Measurements from ENCODE around the gene MKX. TPM values are rescaled to one million over a fixed set of nuclear protein-coding genes. Genes with fewer than 3 reads are reported as not detected.

Gene MKX
- total and polyA plus RNA-seq, 4 donors, result 0.57 to 3.0 (median 2.0) TPM; not detected in 1

- no peak for DNase-seq (ENCODE audit: low spot score)
- Histone ChIP-seq H3K4me3 (ENCODE audit: low read depth in 1 of 3, low read length in 3 of 3) (no peak overlapping the region), H3K9ac (ENCODE audit: low read depth in 1 of 2, low read length in 2 of 2) (no peak overlapping the region), H3K4me1 (ENCODE audit: control insufficient read depth in 4 of 4, insufficient read depth in 4 of 4, low read length in 3 of 4) (no peaks in the 10 kb centered on the region), H3K9me3 (ENCODE audit: control insufficient read depth in 4 of 4, low read length in 3 of 4) (no peaks in the 10 kb centered on the region), H3K27me3 (ENCODE audit: control insufficient read depth in 4 of 4, insufficient read depth in 4 of 4, low read length in 3 of 4) (no peaks in the 10 kb centered on the region), H3K36me3 (ENCODE audit: control insufficient read depth in 4 of 4, insufficient read depth in 3 of 4, low read depth in 1 of 4, low read length in 3 of 4) (no peaks in the 10 kb centered on the region), H3K27ac (ENCODE audit: low read depth in 1 of 2, low read length in 2 of 2) (no peak overlapping the region)
- TF ChIP-seq ZBTB33 (IDR thresholded peaks at IDR 0.05), result no peak
- no peak for TF ChIP-seq ATF3 (IDR thresholded peaks at IDR 0.05)
- TF ChIP-seq REST (IDR thresholded peaks at IDR 0.05), result no peak
- no peak for TF ChIP-seq EGR1 (IDR thresholded peaks at IDR 0.05; ENCODE audit: low read depth in 2 of 2)
- TF ChIP-seq SP1 (IDR thresholded peaks at IDR 0.05), result no peak
- TF ChIP-seq JUND (IDR thresholded peaks at IDR 0.05), result no peak
- TF ChIP-seq MAX (IDR thresholded peaks at IDR 0.05), result no peak
- TF ChIP-seq FOXA1 (IDR thresholded peaks at IDR 0.05), result no peak
- no peak for TF ChIP-seq CTCF (IDR thresholded peaks at IDR 0.05; ENCODE audit: low read depth, low read length, missing input control)
- TF ChIP-seq YY1 (IDR thresholded peaks at IDR 0.05), result no peak
- no peak for TF ChIP-seq HNF4A (conservative IDR thresholded peaks at IDR 0.05)
- no peak for TF ChIP-seq RXRA (IDR thresholded peaks at IDR 0.05)
- no peak for TF ChIP-seq FOXA2 (IDR thresholded peaks at IDR 0.05)
- TF ChIP-seq HNF4G (IDR thresholded peaks at IDR 0.05), result no peak
- no peak for TF ChIP-seq TAF1 (conservative IDR thresholded peaks at IDR 0.05)
- TF ChIP-seq GABPA (IDR thresholded peaks at IDR 0.05 in 1 of 2, conservative IDR thresholded peaks at IDR 0.05 in 1 of 2), result no peak
- no peak for TF ChIP-seq RAD21 (IDR thresholded peaks at IDR 0.05)
- 85% methylated on average over 3 of the region's 3 CpGs for WGBS
Measured at GRCh38 chr10:27713941-27714340, 31.7 kb downstream of the MKX start.

GRCh38 chr10:27710014-27710413, 35.6 kb downstream of the MKX start:
- no peaks in the 10 kb centered on the region for H3K4me1 ChIP-seq (ENCODE audit: control insufficient read depth in 4 of 4, insufficient read depth in 4 of 4, low read length in 3 of 4)
- no peak overlapping the region for H3K27ac ChIP-seq (ENCODE audit: low read depth in 1 of 2, low read length in 2 of 2)
- no peak overlapping the region for H3K9ac ChIP-seq (ENCODE audit: low read depth in 1 of 2, low read length in 2 of 2)
- H3K9me3 ChIP-seq (ENCODE audit: control insufficient read depth in 4 of 4, low read length in 3 of 4), result no peaks in the 10 kb centered on the region
- no peaks in the 10 kb centered on the region for H3K27me3 ChIP-seq (ENCODE audit: control insufficient read depth in 4 of 4, insufficient read depth in 4 of 4, low read length in 3 of 4)
- no peaks in the 10 kb centered on the region for H3K36me3 ChIP-seq (ENCODE audit: control insufficient read depth in 4 of 4, insufficient read depth in 3 of 4, low read depth in 1 of 4, low read length in 3 of 4)
- no peak overlapping the region for H3K4me3 ChIP-seq (ENCODE audit: low read depth in 1 of 3, low read length in 3 of 3)
- no peak for DNase-seq (ENCODE audit: low spot score)
- no peak for TF ChIP-seq RXRA (IDR thresholded peaks at IDR 0.05)
- no peak for TF ChIP-seq ATF3 (IDR thresholded peaks at IDR 0.05)
- TF ChIP-seq REST (IDR thresholded peaks at IDR 0.05), result no peak
- TF ChIP-seq EGR1 (IDR thresholded peaks at IDR 0.05; ENCODE audit: low read depth in 2 of 2), result no peak
- no peak for TF ChIP-seq NR2F2 (IDR thresholded peaks at IDR 0.05)
- no peak for TF ChIP-seq YY1 (IDR thresholded peaks at IDR 0.05)
- no peak for TF ChIP-seq SP1 (IDR thresholded peaks at IDR 0.05)
- TF ChIP-seq JUND (IDR thresholded peaks at IDR 0.05), result no peak
- no peak for TF ChIP-seq MAX (IDR thresholded peaks at IDR 0.05)
- no peak for TF ChIP-seq CTCF (IDR thresholded peaks at IDR 0.05; ENCODE audit: low read depth, low read length, missing input control)

All from liver (tissue), 9 donors.